CD4-positive, alpha-beta T cell (primary cell): ENCODE results near the gene SLC10A1. TPM values are rescaled to one million over a fixed set of nuclear protein-coding genes. Genes with fewer than 3 reads are reported as not detected.

ENCODE experiments used
- ATAC-seq: fragments of 200-7000 bp; cut with Tn5 transposase; one replicate; pipeline ENCODE4 v1.10.0; 2022; ENCODE audit warnings: mild to moderate bottlenecking; ENCODE audit not compliant: poor library complexity
- CTCF ChIA-PET: fragments of 350-600 bp; sonication (Branson Sonifier 250); formaldehyde crosslinking; loops from one replicate; lab custom pipeline; 2021; ENCODE audit warnings: antibody characterized with exemption, inconsistent platforms; lab: Charles Lee
- POLR2A ChIA-PET: fragments of 350-600 bp; sonication (Branson Sonifier 250); formaldehyde crosslinking; loops from one replicate; lab custom pipeline; 2021; ENCODE audit warnings: antibody characterized with exemption, inconsistent platforms; lab: Charles Lee
- DNase-seq, 14 experiments: peaks; one replicate each; pipeline ENCODE4 v3.0.0-alpha.2; 2013 to 2020; ENCODE audit warnings: mixed read lengths in 2 of 14
- H3K27ac ChIP-seq, 2 donors: one replicate each; pipeline versions ENCODE4 v1.5.1 to v1.7.0; 2013; ENCODE audit warnings: low read length in 2 of 2, low read depth in 1 of 2, mild to moderate bottlenecking in 1 of 2
- H3K27me3 ChIP-seq, 2 experiments: 1 replicate in 1 of 2; 2 replicates in 1 of 2; pipeline versions ENCODE4 v1.6.1 to v1.7.0; 2013; ENCODE audit warnings: low read length in 2 of 2, control low read depth in 1 of 2, mild to moderate bottlenecking in 1 of 2, moderate library complexity in 1 of 2; ENCODE audit not compliant: insufficient read depth in 2 of 2, control insufficient read depth in 1 of 2
- H3K36me3 ChIP-seq: one replicate; pipeline ENCODE4 v1.6.1; 2013; ENCODE audit warnings: low read length, control low read depth; ENCODE audit not compliant: insufficient read depth
- H3K4me1 ChIP-seq: one replicate; pipeline ENCODE4 v1.6.1; 2013; ENCODE audit warnings: low read length, control low read depth; ENCODE audit not compliant: insufficient read depth
- H3K4me3 ChIP-seq: one replicate; pipeline ENCODE4 v1.5.1; 2013; ENCODE audit warnings: mild to moderate bottlenecking, low read length, moderate library complexity
- H3K9me3 ChIP-seq, 2 experiments: 1 replicate in 1 of 2; 2 replicates in 1 of 2; pipeline versions ENCODE4 v1.6.1 to v1.7.0; 2013; ENCODE audit warnings: low read length in 2 of 2, mild to moderate bottlenecking in 2 of 2, control low read depth in 1 of 2, moderate library complexity in 1 of 2; ENCODE audit not compliant: control insufficient read depth in 1 of 2, insufficient read depth in 1 of 2
- H3K27ac Mint-ChIP-seq: one replicate; pipeline ENCODE4 v1.8.0; 2020; ENCODE audit warnings: mixed read lengths
- H3K27me3 Mint-ChIP-seq: one replicate; pipeline ENCODE4 v1.8.0; 2021; ENCODE audit warnings: mixed read lengths
- H3K36me3 Mint-ChIP-seq: one replicate; pipeline ENCODE4 v1.8.0; 2021; ENCODE audit warnings: low read depth, mixed read lengths
- H3K4me1 Mint-ChIP-seq: one replicate; pipeline ENCODE4 v1.8.0; 2021; ENCODE audit warnings: low read depth, mixed read lengths
- H3K4me3 Mint-ChIP-seq: one replicate; pipeline ENCODE4 v1.8.0; 2020; ENCODE audit warnings: mild to moderate bottlenecking, mixed read lengths
- H3K9me3 Mint-ChIP-seq: one replicate; pipeline ENCODE4 v1.8.0; 2020; ENCODE audit warnings: mixed read lengths
- intact Hi-C, 2 experiments: fragments of 100-400 bp; cut with DNase I in 1 of 2; cut with micrococcal nuclease in 1 of 2; formaldehyde crosslinking; loops; one replicate each; pipeline versions ENCODE4 v1.15.1 to v1.9.0; 2023 to 2025; cut with DNase I, micrococcal nuclease
- total RNA-seq, 174 experiments: library from RNA in 2 of 174; stranded (reverse) in 2 of 174; gene quantifications; one replicate each; pipeline ENCODE4 v1.2.3 and lab custom pipeline; 2021 to 2026
- TF ChIP-seq, protein P1 (sequence below): fragments of 200-600 bp; IDR thresholded peaks from one replicate; pipeline ENCODE4 v1.8.0; 2022; ENCODE audit warnings: antibody characterized with exemption, mild to moderate bottlenecking

SLC10A1 gene
- total RNA-seq, 2 experiments from 2014 or later = not detected

DNA sequence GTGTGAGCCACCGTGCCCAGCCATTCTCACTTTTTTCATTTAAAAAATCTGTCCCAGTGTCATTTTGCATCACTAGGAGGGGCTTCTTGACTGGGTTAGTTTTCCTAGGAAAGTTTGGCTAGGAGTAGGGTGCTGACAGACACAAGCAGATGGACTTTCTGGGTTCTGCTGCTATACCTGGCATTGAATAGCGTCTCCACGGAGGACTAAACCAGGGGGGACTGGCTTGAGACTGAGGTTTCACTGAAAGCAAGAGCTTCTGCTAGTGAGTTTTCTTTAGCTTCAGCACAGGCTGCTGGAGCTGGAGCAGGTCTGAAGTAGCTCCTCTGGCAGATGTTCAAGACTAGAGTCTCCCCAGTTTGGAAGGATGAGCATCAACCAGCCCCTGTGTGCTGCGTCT lies 1.4 kb downstream of the SLC10A1 start:
- TF ChIP-seq, protein P1, sequence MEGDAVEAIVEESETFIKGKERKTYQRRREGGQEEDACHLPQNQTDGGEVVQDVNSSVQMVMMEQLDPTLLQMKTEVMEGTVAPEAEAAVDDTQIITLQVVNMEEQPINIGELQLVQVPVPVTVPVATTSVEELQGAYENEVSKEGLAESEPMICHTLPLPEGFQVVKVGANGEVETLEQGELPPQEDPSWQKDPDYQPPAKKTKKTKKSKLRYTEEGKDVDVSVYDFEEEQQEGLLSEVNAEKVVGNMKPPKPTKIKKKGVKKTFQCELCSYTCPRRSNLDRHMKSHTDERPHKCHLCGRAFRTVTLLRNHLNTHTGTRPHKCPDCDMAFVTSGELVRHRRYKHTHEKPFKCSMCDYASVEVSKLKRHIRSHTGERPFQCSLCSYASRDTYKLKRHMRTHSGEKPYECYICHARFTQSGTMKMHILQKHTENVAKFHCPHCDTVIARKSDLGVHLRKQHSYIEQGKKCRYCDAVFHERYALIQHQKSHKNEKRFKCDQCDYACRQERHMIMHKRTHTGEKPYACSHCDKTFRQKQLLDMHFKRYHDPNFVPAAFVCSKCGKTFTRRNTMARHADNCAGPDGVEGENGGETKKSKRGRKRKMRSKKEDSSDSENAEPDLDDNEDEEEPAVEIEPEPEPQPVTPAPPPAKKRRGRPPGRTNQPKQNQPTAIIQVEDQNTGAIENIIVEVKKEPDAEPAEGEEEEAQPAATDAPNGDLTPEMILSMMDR = no peak
- H3K27ac Mint-ChIP-seq = no peak overlapping the region
- H3K4me3 Mint-ChIP-seq = no peak overlapping the region
- ChIA-PET CTCF (no interaction called here), POLR2A (no interaction called here)
- intact Hi-C loops = no loop called here
- ATAC-seq (no peak), DNase-seq (no peak)
- Histone ChIP-seq H3K27ac (no peak overlapping the region), H3K36me3 (no peaks in the 10 kb centered on the region), H3K4me3 (no peak overlapping the region), H3K9me3 (peaks cover 0 to 3% of the 10 kb centered on the region in 2 experiments), H3K27me3 (no peaks in the 10 kb centered on the region), H3K4me1 (no peaks in the 10 kb centered on the region)
- H3K27me3 Mint-ChIP-seq = no peaks in the 10 kb centered on the region
- no peaks in the 10 kb centered on the region for H3K9me3 Mint-ChIP-seq
- H3K4me1 Mint-ChIP-seq = no peaks in the 10 kb centered on the region
- H3K36me3 Mint-ChIP-seq = no peaks in the 10 kb centered on the region

DNA sequence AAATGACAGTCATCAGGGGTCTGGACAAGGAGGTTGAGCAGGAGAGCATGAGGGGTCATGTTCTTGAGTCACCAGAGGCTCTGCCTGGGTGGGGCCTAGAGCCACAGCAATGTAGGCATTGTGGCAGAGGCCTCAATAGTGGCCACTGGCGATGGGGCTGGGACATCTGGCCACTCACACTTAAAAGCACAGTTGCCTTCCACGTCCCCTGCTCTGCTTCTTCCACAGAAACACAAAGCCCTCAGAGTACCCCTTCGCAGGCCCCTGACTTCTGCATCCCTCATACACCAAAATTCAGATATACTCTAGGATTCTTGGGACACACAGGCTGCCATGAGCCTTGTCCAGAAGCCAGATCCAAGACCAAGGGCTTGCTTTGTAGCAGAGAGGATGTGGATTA lies 2.2 kb downstream of the SLC10A1 start:
- POLR2A ChIA-PET = no interaction called here
- DNase-seq = no peak
- Histone ChIP-seq H3K4me3 (no peak overlapping the region), H3K9me3 (peaks cover 0 to 3% of the 10 kb centered on the region in 2 experiments), H3K4me1 (no peaks in the 10 kb centered on the region), H3K27ac (no peak overlapping the region), H3K36me3 (no peaks in the 10 kb centered on the region), H3K27me3 (no peaks in the 10 kb centered on the region)
- TF ChIP-seq, protein P1 = no peak
- Mint-ChIP-seq H3K27me3 (no peaks in the 10 kb centered on the region), H3K4me3 (no peak overlapping the region), H3K27ac (no peak overlapping the region), H3K9me3 (no peaks in the 10 kb centered on the region), H3K36me3 (no peaks in the 10 kb centered on the region), H3K4me1 (no peaks in the 10 kb centered on the region)
- CTCF ChIA-PET = no interaction called here
- ATAC-seq = no peak
- intact Hi-C loops = no loop called here

DNA sequence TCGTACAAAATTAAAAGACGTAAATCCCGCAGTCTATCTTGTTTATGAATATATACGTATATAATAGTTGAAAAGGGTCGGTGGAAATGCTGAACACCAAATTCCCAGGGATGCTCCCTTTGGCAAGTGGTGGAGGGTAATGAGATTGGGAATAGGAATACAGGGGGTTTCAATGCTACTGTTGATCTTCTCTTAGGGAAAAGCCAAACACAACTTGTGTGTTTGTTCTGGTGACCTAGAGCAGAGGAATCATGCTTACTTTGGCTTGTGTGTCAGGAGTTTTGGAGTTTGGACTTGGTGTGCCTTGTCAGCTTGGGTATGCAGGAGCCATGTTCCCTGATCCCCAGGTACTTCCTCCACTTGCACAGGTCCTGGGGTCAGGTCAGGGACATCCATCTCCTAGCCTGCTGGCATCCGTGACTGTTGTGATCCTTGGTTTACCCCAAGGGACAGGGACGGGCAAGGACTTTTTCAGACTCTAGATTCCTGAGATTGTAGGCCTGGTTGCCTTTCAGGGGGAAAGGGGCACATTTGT lies 4.1 kb downstream of the SLC10A1 start:
- POLR2A ChIA-PET = no interaction called here
- H3K4me3 Mint-ChIP-seq = no peak overlapping the region
- CTCF ChIA-PET = no interaction called here

More for the DNA sequence above, 4.1 kb downstream of the SLC10A1 start:
- H3K36me3 Mint-ChIP-seq = no peaks in the 10 kb centered on the region
- H3K36me3 ChIP-seq = no peaks in the 10 kb centered on the region
- no peaks in the 10 kb centered on the region for H3K27me3 ChIP-seq
- intact Hi-C loops = no loop called here
- no peak overlapping the region for H3K27ac Mint-ChIP-seq
- no peaks in the 10 kb centered on the region for H3K4me1 Mint-ChIP-seq
- no peaks in the 10 kb centered on the region for H3K9me3 Mint-ChIP-seq
- no peaks in the 10 kb centered on the region for H3K4me1 ChIP-seq
- DNase-seq = no peak
- TF ChIP-seq, protein P1 = no peak
- no peak overlapping the region for H3K4me3 ChIP-seq
- no peak for ATAC-seq
- H3K9me3 ChIP-seq = peaks cover 0 to 3% of the 10 kb centered on the region in 2 experiments
- no peaks in the 10 kb centered on the region for H3K27me3 Mint-ChIP-seq
- no peak overlapping the region for H3K27ac ChIP-seq
